Neural progenitor cell (in vitro differentiated cells): ENCODE results near the gene NAA10.

Source experiments
- CTCF ChIP-seq: fragments of 200-600 bp; sonication (generic); IDR thresholded peaks from 2 replicates; pipeline ENCODE4 v1.5.1; 2017; ENCODE audit warnings: antibody characterized with exemption, mild to moderate bottlenecking
- EZH2 ChIP-seq: fragments of 200-600 bp; sonication (generic); IDR thresholded peaks from 2 replicates; pipeline ENCODE4 v1.6.1; 2017; ENCODE audit warnings: antibody characterized with exemption, mild to moderate bottlenecking, moderate library complexity
- EZH2phosphoT487 ChIP-seq: fragments of 200-600 bp; sonication (generic); IDR thresholded peaks from 2 replicates; pipeline ENCODE4 v1.6.1; 2017; ENCODE audit warnings: antibody characterized with exemption

GRCh38 chrX:153961292-153961691 lies 26.5 kb upstream of the NAA10 start:
- TF ChIP-seq CTCF (no peak), EZH2phosphoT487 (no peak), EZH2 (no peak)
